ENCODE measurements around the gene CDCP2.

Gene CDCP2

GRCh38 chr1:54118704-54119103 is 34.1 kb downstream of the CDCP2 start:
- H3K27me3 ChIP-seq (ENCODE audit: control insufficient read depth, insufficient read depth, low read length) = no peaks in the 10 kb centered on the region
- H3K9ac ChIP-seq (ENCODE audit: low read length) = no peak overlapping the region
- H3K36me3 ChIP-seq (ENCODE audit: control insufficient read depth, insufficient read depth, low read length) = no peaks in the 10 kb centered on the region
- no peaks in the 10 kb centered on the region for H3K9me3 ChIP-seq (ENCODE audit: control insufficient read depth, low read length)
- no peak overlapping the region for H3K4me3 ChIP-seq (ENCODE audit: low read length)
- peaks cover 28% of the 10 kb centered on the region for H3K4me1 ChIP-seq (ENCODE audit: control insufficient read depth, insufficient read depth, low read length)

- H3K9me3 ChIP-seq (ENCODE audit: control insufficient read depth, low read length) = no peaks in the 10 kb centered on the region
- peaks cover 27% of the 10 kb centered on the region for H3K4me1 ChIP-seq (ENCODE audit: control insufficient read depth, insufficient read depth, low read length)
- no peak overlapping the region for H3K4me3 ChIP-seq (ENCODE audit: low read length)
- H3K27me3 ChIP-seq (ENCODE audit: control insufficient read depth, insufficient read depth, low read length) = no peaks in the 10 kb centered on the region
- no peak overlapping the region for H3K9ac ChIP-seq (ENCODE audit: low read length)
- H3K36me3 ChIP-seq (ENCODE audit: control insufficient read depth, insufficient read depth, low read length) = no peaks in the 10 kb centered on the region
Observed at GRCh38 chr1:54117815-54118563, 34.8 kb downstream of the CDCP2 start.

GRCh38 chr1:54115520-54115919 is 37.3 kb downstream of the CDCP2 start:
- peaks cover 11% of the 10 kb centered on the region for H3K4me1 ChIP-seq (ENCODE audit: control insufficient read depth, insufficient read depth, low read length)
- H3K4me3 ChIP-seq (ENCODE audit: low read length) = no peak overlapping the region
- H3K9ac ChIP-seq (ENCODE audit: low read length) = no peak overlapping the region
- no peaks in the 10 kb centered on the region for H3K36me3 ChIP-seq (ENCODE audit: control insufficient read depth, insufficient read depth, low read length)
- H3K27me3 ChIP-seq (ENCODE audit: control insufficient read depth, insufficient read depth, low read length) = no peaks in the 10 kb centered on the region
- no peaks in the 10 kb centered on the region for H3K9me3 ChIP-seq (ENCODE audit: control insufficient read depth, low read length)

GRCh38 chr1:54114955-54115354 is 37.8 kb downstream of the CDCP2 start:
- H3K4me1 ChIP-seq (ENCODE audit: control insufficient read depth, insufficient read depth, low read length) = peaks cover 7% of the 10 kb centered on the region
- H3K36me3 ChIP-seq (ENCODE audit: control insufficient read depth, insufficient read depth, low read length) = no peaks in the 10 kb centered on the region
- H3K9me3 ChIP-seq (ENCODE audit: control insufficient read depth, low read length) = no peaks in the 10 kb centered on the region
- no peak overlapping the region for H3K9ac ChIP-seq (ENCODE audit: low read length)
- no peaks in the 10 kb centered on the region for H3K27me3 ChIP-seq (ENCODE audit: control insufficient read depth, insufficient read depth, low read length)
- H3K4me3 ChIP-seq (ENCODE audit: low read length) = no peak overlapping the region

GRCh38 chr1:54114001-54114400 is 38.8 kb downstream of the CDCP2 start:
- Histone ChIP-seq H3K27me3 (ENCODE audit: control insufficient read depth, insufficient read depth, low read length) (no peaks in the 10 kb centered on the region), H3K9me3 (ENCODE audit: control insufficient read depth, low read length) (no peaks in the 10 kb centered on the region), H3K4me1 (ENCODE audit: control insufficient read depth, insufficient read depth, low read length) (peaks cover 15% of the 10 kb centered on the region), H3K4me3 (ENCODE audit: low read length) (no peak overlapping the region), H3K9ac (ENCODE audit: low read length) (no peak overlapping the region), H3K36me3 (ENCODE audit: control insufficient read depth, insufficient read depth, low read length) (no peaks in the 10 kb centered on the region)

- Histone ChIP-seq H3K9me3 (ENCODE audit: control insufficient read depth, low read length) (no peaks in the 10 kb centered on the region), H3K4me3 (ENCODE audit: low read length) (no peak overlapping the region), H3K4me1 (ENCODE audit: control insufficient read depth, insufficient read depth, low read length) (peaks cover 16% of the 10 kb centered on the region), H3K9ac (ENCODE audit: low read length) (no peak overlapping the region), H3K36me3 (ENCODE audit: control insufficient read depth, insufficient read depth, low read length) (no peaks in the 10 kb centered on the region), H3K27me3 (ENCODE audit: control insufficient read depth, insufficient read depth, low read length) (no peaks in the 10 kb centered on the region)
Observed at GRCh38 chr1:54112705-54113368, 40.0 kb downstream of the CDCP2 start.

GRCh38 chr1:54112027-54112426 is 40.8 kb downstream of the CDCP2 start:
- H3K27me3 ChIP-seq (ENCODE audit: control insufficient read depth, insufficient read depth, low read length) = no peaks in the 10 kb centered on the region
- no peaks in the 10 kb centered on the region for H3K36me3 ChIP-seq (ENCODE audit: control insufficient read depth, insufficient read depth, low read length)
- no peaks in the 10 kb centered on the region for H3K9me3 ChIP-seq (ENCODE audit: control insufficient read depth, low read length)
- H3K4me1 ChIP-seq (ENCODE audit: control insufficient read depth, insufficient read depth, low read length) = peaks cover 16% of the 10 kb centered on the region
- no peak overlapping the region for H3K9ac ChIP-seq (ENCODE audit: low read length)
- H3K4me3 ChIP-seq (ENCODE audit: low read length) = no peak overlapping the region

- Histone ChIP-seq H3K9me3 (ENCODE audit: control insufficient read depth, low read length) (no peaks in the 10 kb centered on the region), H3K27me3 (ENCODE audit: control insufficient read depth, insufficient read depth, low read length) (no peaks in the 10 kb centered on the region), H3K36me3 (ENCODE audit: control insufficient read depth, insufficient read depth, low read length) (no peaks in the 10 kb centered on the region), H3K4me3 (ENCODE audit: low read length) (no peak overlapping the region), H3K4me1 (ENCODE audit: control insufficient read depth, insufficient read depth, low read length) (peaks cover 16% of the 10 kb centered on the region), H3K9ac (ENCODE audit: low read length) (no peak overlapping the region)
Observed at GRCh38 chr1:54111624-54112023, 41.2 kb downstream of the CDCP2 start.

GRCh38 chr1:54110996-54111395 is 41.8 kb downstream of the CDCP2 start:
- Histone ChIP-seq H3K36me3 (ENCODE audit: control insufficient read depth, insufficient read depth, low read length) (no peaks in the 10 kb centered on the region), H3K27me3 (ENCODE audit: control insufficient read depth, insufficient read depth, low read length) (no peaks in the 10 kb centered on the region), H3K4me1 (ENCODE audit: control insufficient read depth, insufficient read depth, low read length) (peaks cover 16% of the 10 kb centered on the region), H3K9ac (ENCODE audit: low read length) (no peak overlapping the region), H3K4me3 (ENCODE audit: low read length) (no peak overlapping the region), H3K9me3 (ENCODE audit: control insufficient read depth, low read length) (no peaks in the 10 kb centered on the region)

- Histone ChIP-seq H3K4me3 (ENCODE audit: low read length) (no peak overlapping the region), H3K27me3 (ENCODE audit: control insufficient read depth, insufficient read depth, low read length) (no peaks in the 10 kb centered on the region), H3K9me3 (ENCODE audit: control insufficient read depth, low read length) (no peaks in the 10 kb centered on the region), H3K9ac (ENCODE audit: low read length) (no peak overlapping the region), H3K36me3 (ENCODE audit: control insufficient read depth, insufficient read depth, low read length) (no peaks in the 10 kb centered on the region), H3K4me1 (ENCODE audit: control insufficient read depth, insufficient read depth, low read length) (peaks cover 16% of the 10 kb centered on the region)
Observed at GRCh38 chr1:54109129-54110090, 43.4 kb downstream of the CDCP2 start.

GRCh38 chr1:54108156-54108555 is 44.6 kb downstream of the CDCP2 start:
- Histone ChIP-seq H3K27me3 (ENCODE audit: control insufficient read depth, insufficient read depth, low read length) (no peaks in the 10 kb centered on the region), H3K9me3 (ENCODE audit: control insufficient read depth, low read length) (no peaks in the 10 kb centered on the region), H3K36me3 (ENCODE audit: control insufficient read depth, insufficient read depth, low read length) (no peaks in the 10 kb centered on the region), H3K4me3 (ENCODE audit: low read length) (no peak overlapping the region), H3K4me1 (ENCODE audit: control insufficient read depth, insufficient read depth, low read length) (peaks cover 16% of the 10 kb centered on the region), H3K9ac (ENCODE audit: low read length) (no peak overlapping the region)

- Histone ChIP-seq H3K27me3 (ENCODE audit: control insufficient read depth, insufficient read depth, low read length) (no peaks in the 10 kb centered on the region), H3K36me3 (ENCODE audit: control insufficient read depth, insufficient read depth, low read length) (no peaks in the 10 kb centered on the region), H3K4me3 (ENCODE audit: low read length) (no peak overlapping the region), H3K4me1 (ENCODE audit: control insufficient read depth, insufficient read depth, low read length) (peaks cover 9% of the 10 kb centered on the region), H3K9me3 (ENCODE audit: control insufficient read depth, low read length) (no peaks in the 10 kb centered on the region), H3K9ac (ENCODE audit: low read length) (no peak overlapping the region)
Observed at GRCh38 chr1:54107131-54107530, 45.7 kb downstream of the CDCP2 start.
